ENCODE data around the gene TRPM8.

GRCh38 chr2:233867993-233868532 is 49.1 kb upstream of the TRPM8 start, which contains the start of gene MSL3B:
- TF ChIP-seq EZH2 (IDR thresholded peaks at IDR 0.05; ENCODE audit: insufficient read depth, poor library complexity, severe bottlenecking), result no peak
- TF ChIP-seq EZH2phosphoT487 (IDR thresholded peaks at IDR 0.05; ENCODE audit: insufficient read depth, low read depth), result no peak

Measured in GM23248 (cell line).